Skeletal muscle tissue (tissue), 4 donors: Measurements from ENCODE around the gene PDE3B. TPM values are rescaled to one million over a fixed set of nuclear protein-coding genes. Genes with fewer than 3 reads are reported as not detected.
"Not testable (repeated sequence)": the region's sequence is repeated elsewhere in the genome, so short reads cannot be mapped to it uniquely, and the experiment has no call there.

ENCODE experiments used
- H3K27ac ChIP-seq: one replicate; pipeline ENCODE4 v1.7.0; 2013; ENCODE audit warnings: mild to moderate bottlenecking, low read depth, low read length, inconsistent platforms
- H3K27me3 ChIP-seq, 3 donors: one replicate each; pipeline ENCODE4 v1.7.0; 2013; ENCODE audit warnings: low read length in 3 of 3; ENCODE audit not compliant: control insufficient read depth in 3 of 3, insufficient read depth in 3 of 3
- H3K36me3 ChIP-seq, 3 donors: one replicate each; pipeline ENCODE4 v1.7.0; 2013; ENCODE audit warnings: low read length in 3 of 3; ENCODE audit not compliant: control insufficient read depth in 3 of 3, insufficient read depth in 3 of 3
- H3K4me1 ChIP-seq, 3 donors: one replicate each; pipeline ENCODE4 v1.7.0; 2013; ENCODE audit warnings: low read length in 3 of 3, mild to moderate bottlenecking in 3 of 3; ENCODE audit not compliant: control insufficient read depth in 3 of 3, insufficient read depth in 3 of 3
- H3K4me3 ChIP-seq, 3 donors: one replicate each; pipeline ENCODE4 v1.7.0; 2013; ENCODE audit warnings: low read length in 3 of 3
- H3K9ac ChIP-seq, 3 donors: one replicate each; pipeline ENCODE4 v1.7.0; 2013; ENCODE audit warnings: low read length in 3 of 3, mild to moderate bottlenecking in 3 of 3, moderate library complexity in 2 of 3, low read depth in 1 of 3
- H3K9me3 ChIP-seq, 3 donors: one replicate each; pipeline ENCODE4 v1.7.0; 2013; ENCODE audit warnings: low read length in 3 of 3; ENCODE audit not compliant: control insufficient read depth in 3 of 3
- total RNA-seq: library from RNA; depleted of rRNA; stranded (reverse); fragments of >200 nt; gene quantifications from one replicate; pipeline ENCODE4 v1.2.3, GENCODE V29; 2014
- donor health status: Osteomylitis.

Gene PDE3B
- total RNA-seq, 1 donor from 2014 or later, result 5.2 TPM

DNA sequence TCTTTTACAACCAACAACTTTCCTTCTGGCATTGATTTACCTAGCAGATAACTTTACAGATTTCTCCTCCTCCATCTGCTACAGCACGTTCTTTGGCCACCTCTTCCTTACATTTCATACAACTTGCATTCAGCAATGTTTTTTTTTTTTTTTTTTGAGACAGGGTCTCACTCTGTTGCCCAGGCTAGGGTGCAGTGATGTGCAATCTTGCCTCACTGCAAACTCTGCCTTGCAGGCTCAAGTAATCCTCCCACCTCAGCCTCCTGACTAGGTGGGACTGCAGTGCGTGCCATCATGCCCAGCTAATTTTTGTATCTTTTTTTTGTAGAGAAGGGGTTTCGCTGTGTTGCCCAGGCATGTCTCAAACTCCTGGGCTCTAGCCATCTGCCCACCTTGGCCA, 6.5 kb downstream of the PDE3B start:
- no peak overlapping the region for H3K4me3 ChIP-seq
- no peaks in the 10 kb centered on the region for H3K9me3 ChIP-seq
- no peak overlapping the region for H3K9ac ChIP-seq
- no peaks in the 10 kb centered on the region for H3K4me1 ChIP-seq
- H3K27ac ChIP-seq, result no peak overlapping the region
- peaks cover 5 to 10% (median 6%) of the 10 kb centered on the region in 3 donors for H3K27me3 ChIP-seq
- H3K36me3 ChIP-seq, result no peaks in the 10 kb centered on the region

DNA sequence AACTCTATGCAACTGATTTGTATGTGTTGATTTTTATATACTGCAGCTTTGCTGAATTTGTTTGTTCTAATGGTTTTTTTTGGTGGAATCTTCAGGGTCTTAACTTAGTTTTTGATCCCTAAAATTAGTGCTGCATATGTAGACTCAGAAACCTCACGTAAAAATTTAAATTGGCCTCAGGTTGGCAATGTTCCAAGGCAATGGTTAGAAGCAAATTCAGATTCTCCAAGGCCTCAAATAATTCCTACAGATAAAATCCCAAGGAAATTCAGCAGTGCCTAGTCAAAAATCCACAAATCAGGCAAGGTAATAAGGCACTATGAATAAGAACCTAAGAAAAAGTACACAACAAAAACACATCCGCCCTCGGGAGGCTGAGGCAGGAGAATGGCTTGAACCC, 9.5 kb downstream of the PDE3B start:
- Histone ChIP-seq H3K4me1 (no peaks in the 10 kb centered on the region), H3K9me3 (no peaks in the 10 kb centered on the region), H3K27me3 (no peaks in the 10 kb centered on the region), H3K9ac (no peak overlapping the region), H3K36me3 (no peaks in the 10 kb centered on the region), H3K4me3 (no peak overlapping the region), H3K27ac (no peak overlapping the region)

DNA sequence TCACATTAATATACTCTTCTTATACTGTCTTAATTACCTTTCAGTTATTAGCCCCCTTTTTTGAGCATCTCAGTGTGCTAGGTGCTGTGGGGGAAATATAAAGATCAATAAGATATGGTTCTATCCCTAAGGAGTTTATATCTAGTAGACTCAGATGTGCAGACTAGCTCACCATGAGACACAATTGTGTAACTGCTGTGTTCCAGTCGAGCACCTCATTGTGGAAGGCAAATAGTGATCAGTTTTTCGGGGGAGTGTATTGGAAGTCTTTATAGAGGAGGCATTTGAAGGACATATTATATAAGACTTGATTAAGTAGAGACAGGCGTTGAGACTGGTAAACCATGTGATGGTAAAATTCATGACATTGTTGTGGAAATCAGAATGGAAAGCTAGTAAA, 11.8 kb downstream of the PDE3B start:
- H3K4me1 ChIP-seq, result no peaks in the 10 kb centered on the region
- no peaks in the 10 kb centered on the region for H3K9me3 ChIP-seq
- no peak overlapping the region for H3K9ac ChIP-seq
- no peak overlapping the region for H3K27ac ChIP-seq
- no peaks in the 10 kb centered on the region for H3K36me3 ChIP-seq
- no peak overlapping the region for H3K4me3 ChIP-seq
- H3K27me3 ChIP-seq, result no peaks in the 10 kb centered on the region

DNA sequence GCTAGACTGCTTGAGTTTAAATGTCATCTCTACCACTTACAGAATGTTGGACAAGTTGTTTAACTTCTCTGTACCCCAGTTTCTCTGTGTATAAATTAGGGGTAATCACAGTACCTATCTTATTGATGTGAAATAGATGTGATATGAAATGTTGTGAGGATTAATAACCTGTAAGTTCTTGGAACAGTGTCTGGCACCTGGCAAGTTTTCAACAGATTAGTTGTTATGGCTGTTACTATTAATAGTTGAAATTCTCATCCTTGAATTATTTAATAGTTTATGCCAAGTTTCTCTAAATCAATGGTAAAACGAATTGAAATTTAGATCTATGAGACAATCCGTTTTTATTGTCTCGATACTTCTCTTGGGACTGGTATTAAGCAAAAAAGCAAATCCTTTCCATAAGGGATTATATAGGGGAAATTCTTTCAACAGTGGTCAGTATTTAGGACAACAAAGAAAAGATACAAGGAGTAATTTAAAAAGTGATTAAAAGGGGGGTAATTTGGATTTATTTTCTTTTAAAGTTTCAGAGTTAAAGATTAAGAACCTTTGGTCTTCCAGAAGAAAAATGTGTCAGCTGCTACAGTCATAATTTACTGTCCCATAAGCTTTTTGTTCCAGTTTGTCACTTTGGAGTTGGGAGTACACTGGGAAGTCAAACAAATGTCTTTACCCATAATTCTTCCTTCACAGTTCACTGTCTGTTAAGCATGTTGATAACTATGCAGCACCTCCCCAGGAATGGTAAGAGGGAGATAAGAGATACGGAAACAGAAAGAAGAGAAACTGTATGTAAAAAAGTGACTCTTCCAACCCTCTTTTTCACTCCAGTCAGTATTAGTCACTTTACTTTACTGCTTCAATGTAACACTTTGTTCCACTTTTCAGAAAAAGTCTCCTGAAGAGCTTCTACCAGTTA, 13.2 kb downstream of the PDE3B start:
- no peaks in the 10 kb centered on the region for H3K4me1 ChIP-seq
- no peaks in the 10 kb centered on the region for H3K9me3 ChIP-seq
- no peaks in the 10 kb centered on the region for H3K36me3 ChIP-seq
- no peak overlapping the region for H3K27ac ChIP-seq
- H3K4me3 ChIP-seq, result no peak overlapping the region
- no peak overlapping the region for H3K9ac ChIP-seq
- no peaks in the 10 kb centered on the region for H3K27me3 ChIP-seq

DNA sequence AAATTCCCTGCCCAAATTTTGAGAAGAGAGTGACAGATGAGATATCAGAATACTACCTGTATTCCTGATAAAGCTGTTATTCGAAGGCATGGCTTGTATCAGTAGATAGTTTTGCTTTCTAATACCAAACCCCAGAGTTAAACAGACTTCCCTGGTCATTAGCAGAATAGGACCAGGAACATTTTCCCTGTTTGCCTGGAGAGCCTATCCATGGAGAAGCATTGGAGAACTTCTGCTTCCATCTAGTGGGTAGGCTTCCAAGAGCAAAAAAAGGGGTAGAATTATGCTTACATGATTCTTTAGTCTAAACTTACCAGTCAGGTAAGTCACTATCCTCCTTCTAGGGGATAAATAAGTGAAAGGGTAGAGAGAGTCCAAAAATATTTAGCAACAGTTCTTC, 14.2 kb downstream of the PDE3B start:
- Histone ChIP-seq H3K4me1 (no peaks in the 10 kb centered on the region), H3K4me3 (no peak overlapping the region), H3K27me3 (no peaks in the 10 kb centered on the region), H3K36me3 (no peaks in the 10 kb centered on the region), H3K27ac (no peak overlapping the region), H3K9ac (no peak overlapping the region), H3K9me3 (no peaks in the 10 kb centered on the region)

DNA sequence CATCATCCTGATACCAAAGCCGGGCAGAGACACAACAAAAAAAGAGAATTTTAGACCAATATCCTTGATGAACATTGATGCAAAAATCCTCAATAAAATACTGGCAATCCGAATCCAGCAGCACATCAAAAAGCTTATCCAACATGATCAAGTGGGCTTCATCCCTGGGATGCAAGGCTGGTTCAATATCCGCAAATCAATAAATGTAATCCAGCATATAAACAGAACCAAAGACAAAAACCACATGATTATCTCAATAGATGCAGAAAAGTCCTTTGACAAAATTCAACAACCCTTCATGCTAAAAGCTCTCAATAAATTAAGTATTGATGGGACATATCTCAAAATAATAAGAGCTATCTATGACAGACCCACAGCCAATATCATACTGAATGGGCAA, 21.3 kb downstream of the PDE3B start:
- H3K27me3 ChIP-seq, H3K9ac ChIP-seq, H3K9me3 ChIP-seq, H3K36me3 ChIP-seq, H3K4me3 ChIP-seq, H3K4me1 ChIP-seq, H3K27ac ChIP-seq: not testable (repeated sequence)

DNA sequence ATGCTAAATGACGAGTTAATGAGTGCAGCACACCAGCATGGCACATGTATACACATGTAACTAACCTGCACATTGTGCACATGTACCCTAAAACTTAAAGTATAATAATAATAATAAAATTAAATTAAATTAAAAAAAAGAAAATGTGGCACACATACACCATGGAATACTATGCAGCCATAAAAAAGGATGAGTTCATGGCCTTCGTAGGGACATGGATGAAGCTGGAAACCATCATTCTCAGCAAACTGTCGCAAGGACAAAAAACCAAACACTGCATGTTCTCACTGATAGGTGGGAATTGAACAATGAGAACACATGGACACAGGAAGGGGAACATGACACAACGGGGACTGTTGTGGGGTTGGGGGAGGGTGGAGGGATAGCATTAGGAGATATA, 23.7 kb downstream of the PDE3B start:
- H3K27ac ChIP-seq, H3K4me1 ChIP-seq, H3K27me3 ChIP-seq: not testable (repeated sequence)

DNA sequence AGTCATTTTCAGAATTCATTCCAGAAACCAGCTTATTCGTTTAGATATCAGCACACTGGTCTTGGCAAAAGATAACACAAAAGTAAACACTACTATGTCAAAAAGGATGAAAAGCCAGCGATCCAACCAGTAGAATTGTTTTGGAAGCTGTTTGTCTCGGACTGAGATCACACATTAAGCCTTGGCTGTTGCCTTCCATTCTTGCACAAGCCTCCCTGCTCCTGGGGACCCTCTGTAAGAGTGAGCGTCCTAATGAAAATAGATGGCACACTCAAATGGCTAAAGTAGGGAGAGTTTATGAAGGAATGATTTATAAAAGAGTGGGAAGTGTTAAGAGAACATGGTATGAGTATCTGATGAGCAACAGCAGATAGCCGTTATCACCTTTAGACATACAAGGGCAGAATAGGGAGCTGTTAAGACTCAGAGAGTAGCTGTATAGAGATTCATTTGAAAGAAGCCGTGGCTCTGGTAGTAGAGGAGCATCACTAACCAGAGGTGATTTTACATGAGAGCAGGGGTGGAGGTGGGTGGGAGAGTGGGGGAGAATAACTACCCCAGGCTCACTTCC, 25.2 kb downstream of the PDE3B start:
- H3K9ac ChIP-seq, result no peak overlapping the region
- H3K4me3 ChIP-seq, result no peak overlapping the region
- H3K4me1 ChIP-seq, result no peaks in the 10 kb centered on the region
- no peaks in the 10 kb centered on the region for H3K36me3 ChIP-seq
- no peaks in the 10 kb centered on the region for H3K9me3 ChIP-seq
- no peak overlapping the region for H3K27ac ChIP-seq
- no peaks in the 10 kb centered on the region for H3K27me3 ChIP-seq

More for the DNA sequence above, 23.7 kb downstream of the PDE3B start:
- not testable (repeated sequence) for H3K9ac ChIP-seq, H3K36me3 ChIP-seq, H3K4me3 ChIP-seq, H3K9me3 ChIP-seq

DNA sequence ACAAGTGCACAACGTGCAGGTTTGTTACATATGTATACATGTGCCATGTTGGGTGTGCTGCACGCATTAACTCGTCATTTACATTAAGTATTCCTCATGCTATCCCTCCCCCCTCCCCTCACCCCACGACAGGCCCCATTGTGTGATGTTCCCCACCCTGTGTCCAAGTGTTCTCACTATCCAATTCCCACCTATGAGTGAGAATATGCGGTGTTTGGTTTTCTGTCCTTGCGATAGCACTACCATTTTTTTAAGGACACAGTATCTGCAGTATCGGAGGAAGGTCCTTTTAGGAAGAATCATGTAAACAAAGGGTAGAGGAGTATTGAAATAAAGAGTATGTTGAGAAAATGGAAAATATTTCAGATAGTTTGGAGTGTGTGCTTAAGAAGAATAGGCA, 25.9 kb downstream of the PDE3B start:
- H3K27ac ChIP-seq, result no peak overlapping the region
- no peak overlapping the region for H3K4me3 ChIP-seq
- H3K9me3 ChIP-seq, result no peaks in the 10 kb centered on the region
- H3K27me3 ChIP-seq, result no peaks in the 10 kb centered on the region
- no peak overlapping the region for H3K9ac ChIP-seq
- no peaks in the 10 kb centered on the region for H3K36me3 ChIP-seq
- H3K4me1 ChIP-seq, result no peaks in the 10 kb centered on the region

DNA sequence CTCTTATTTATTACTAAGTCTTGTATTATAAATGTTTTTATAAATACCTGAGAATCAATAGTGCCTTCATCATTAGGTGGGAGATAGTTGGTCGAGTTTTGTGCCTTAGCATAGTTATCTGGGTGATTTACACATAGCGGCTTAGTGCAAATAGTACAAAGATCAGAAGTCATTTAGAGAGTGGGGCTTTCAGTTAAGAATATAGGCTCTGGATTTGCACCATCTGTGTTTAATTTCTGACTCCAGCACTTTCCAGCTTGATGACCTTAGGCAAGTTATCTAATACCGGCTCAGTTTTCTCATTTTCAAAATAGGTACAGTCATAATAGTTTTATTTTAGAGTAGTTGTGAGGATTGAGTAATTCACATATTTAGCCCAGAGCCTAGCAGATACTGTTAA, 26.4 kb downstream of the PDE3B start:
- H3K4me3 ChIP-seq, result no peak overlapping the region
- no peak overlapping the region for H3K27ac ChIP-seq
- H3K9ac ChIP-seq, result no peak overlapping the region
- H3K36me3 ChIP-seq, result no peaks in the 10 kb centered on the region
- no peaks in the 10 kb centered on the region for H3K27me3 ChIP-seq
- H3K4me1 ChIP-seq, result no peaks in the 10 kb centered on the region
- no peaks in the 10 kb centered on the region for H3K9me3 ChIP-seq
